ENCODE measurements around the gene PACRG.

GRCh38 chr6:163285691-163286090, 557.9 kb downstream of the PACRG start:
- no peak for TF ChIP-seq CTCF (IDR thresholded peaks at IDR 0.05; ENCODE audit: low read depth, low read length, missing input control)
- no peak for TF ChIP-seq GABPA (IDR thresholded peaks at IDR 0.05 in 1 of 2, conservative IDR thresholded peaks at IDR 0.05 in 1 of 2)
- TF ChIP-seq ZBTB33 (IDR thresholded peaks at IDR 0.05), result no peak
- TF ChIP-seq TAF1 (conservative IDR thresholded peaks at IDR 0.05), result no peak
- TF ChIP-seq FOXA1 (IDR thresholded peaks at IDR 0.05), result no peak
- no peak for TF ChIP-seq RAD21 (IDR thresholded peaks at IDR 0.05)
- no peak for TF ChIP-seq REST (IDR thresholded peaks at IDR 0.05)
- no peak for TF ChIP-seq SP1 (IDR thresholded peaks at IDR 0.05)
- no peak for TF ChIP-seq JUND (IDR thresholded peaks at IDR 0.05)
- TF ChIP-seq RXRA (IDR thresholded peaks at IDR 0.05), result no peak
- TF ChIP-seq ATF3 (IDR thresholded peaks at IDR 0.05), result no peak
- no peak for TF ChIP-seq MAX (IDR thresholded peaks at IDR 0.05)
- TF ChIP-seq YY1 (IDR thresholded peaks at IDR 0.05), result no peak
